SH-SY5Y (cell line): ENCODE results near the gene GALR1.

Source experiments
- GATA2 ChIP-seq: IDR thresholded peaks from 2 replicates; pipeline ENCODE4 v1.6.1; 2011; ENCODE audit warnings: mild to moderate bottlenecking, low read depth, low read length
- GATA3 ChIP-seq: IDR thresholded peaks from 2 replicates; pipeline ENCODE4 v1.6.1; 2011; ENCODE audit warnings: low read depth, mild to moderate bottlenecking, low read length, moderate library complexity

- TF ChIP-seq GATA2 (no peak), GATA3 (no peak)
Observed at GRCh38 chr18:77207540-77207939, 42.1 kb upstream of the GALR1 start.
